Heart right ventricle (tissue), 16 donors: Measurements from ENCODE around the gene ASTE1. TPM values are rescaled to one million over a fixed set of nuclear protein-coding genes. Genes with fewer than 3 reads are reported as not detected.

ENCODE experiments used
- ATAC-seq, 8 donors: fragments of 200-7000 bp; cut with Tn5 transposase; one replicate each; pipeline ENCODE4 v1.9.1; 2020; ENCODE audit warnings: mild to moderate bottlenecking in 8 of 8, moderate library complexity in 8 of 8, moderate number of reproducible peaks in 1 of 8
- DNase-seq, 2 donors: peaks; one replicate each; pipeline ENCODE4 v3.0.0-alpha.2; 2020
- H3K27ac ChIP-seq, 10 donors: fragments of 200-600 bp; sonication (generic) in 2 of 10; one replicate each; pipeline versions ENCODE4 v1.5.0 to v1.8.0; 2020 to 2022; ENCODE audit warnings: mild to moderate bottlenecking in 3 of 10
- H3K27me3 ChIP-seq, 7 donors: fragments of 200-600 bp; one replicate each; pipeline ENCODE4 v1.8.0; 2021 to 2022; ENCODE audit warnings: mild to moderate bottlenecking in 2 of 7
- H3K36me3 ChIP-seq, 9 donors: fragments of 200-600 bp; sonication (generic) in 1 of 9; one replicate each; pipeline versions ENCODE4 v1.5.0 to v1.8.0; 2020 to 2022; ENCODE audit warnings: mild to moderate bottlenecking in 2 of 9
- H3K4me1 ChIP-seq, 9 donors: fragments of 200-600 bp; sonication (generic) in 1 of 9; one replicate each; pipeline versions ENCODE4 v1.5.0 to v1.8.0; 2020 to 2022; ENCODE audit warnings: mild to moderate bottlenecking in 4 of 9
- H3K4me3 ChIP-seq, 10 donors: fragments of 200-600 bp; sonication (generic) in 2 of 10; one replicate each; pipeline versions ENCODE4 v1.5.0 to v1.8.0; 2020 to 2022; ENCODE audit warnings: mild to moderate bottlenecking in 7 of 10, moderate library complexity in 2 of 10
- H3K9me3 ChIP-seq, 11 donors: fragments of 200-600 bp in 10 of 11; sonication (generic) in 2 of 11; one replicate each; pipeline versions ENCODE4 v1.5.0 to v1.8.0; 2013 to 2022; ENCODE audit warnings: mild to moderate bottlenecking in 2 of 11, control low read depth in 1 of 11, moderate library complexity in 1 of 11
- WGBS, 2 donors: extraction: QIAGEN DNeasy Blood & Tissue Kit; methylation state at CpG; one replicate each; pipeline ENCODE4 v1.1.7; 2013; ENCODE audit warnings: inconsistent platforms in 1 of 2; 5-methylcytosine and 5-hydroxymethylcytosine counted together
- intact Hi-C, 10 donors: fragments of 100-400 bp; cut with DNase I; formaldehyde crosslinking; loops; one replicate each; pipeline versions ENCODE4 v1.11.1 to v1.14.2; 2022
- polyA plus RNA-seq, 2 donors: library from polyadenylated mRNA; stranded (reverse); fragments of 200-250 nt; gene quantifications; one replicate each; pipeline ENCODE4 v1.2.3, GENCODE V29; 2013
- total RNA-seq, 10 donors: library from RNA; stranded (reverse); fragmentation: NEBNext Ultra II Directional in 3 of 10; extraction: Animal tissue kit (Norgen Biotek cat#: 25700) in 3 of 10; gene quantifications; one replicate each; pipeline versions ENCODE4 v1.2.1 to v1.2.4, GENCODE V29; 2021 to 2023
- TF ChIP-seq, protein P1 (sequence below), 9 donors: fragments of 200-600 bp; sonication (generic) in 2 of 9; IDR thresholded peaks; one replicate each; pipeline versions ENCODE4 v1.5.0 to v1.8.0; 2021 to 2022; ENCODE audit warnings: antibody characterized with exemption in 9 of 9, mild to moderate bottlenecking in 5 of 9, moderate library complexity in 1 of 9
- donor health status: Arrhythmogenic right ventricular cardiomyopathy.
- donor health status: ischemic (EF 13 %, LVEDD 7.1; RV severe dilation, severe dysfunction).
- donor health status: healthy with polysubstance abuse.
- donor health status: DM: no; HTN: yes; CAD: no.
- donor health status: DM: no; HTN: no; CAD: no.
- donor health status: ischemic (EF 25% LVEDD 6.9; RV normal size, moderate dysfunction).
- donor health status: ischemic (EF 25% LVEDD 5.7; RV mildly dilated, moderate dysfunction).
- donor health status: healthy.
- donor health status: DM: yes; HTN: yes; CAD: no.
- donor health status: Ischemic cardiomyopathy.
- donor health status: ischemic (EF 35%, LVEDD 5.7; RV mildly dilated, moderate dysfunction).
- donor health status: nonischemic (EF 11% LVEDD 7.7; RV severe dilation, severe dysfunction).
- donor health status: DM: yes; HTN: yes; CAD: no.
- donor health status: PGD.
- donor health status: ischemic (EF 29% LVEDD 5.4; RV normal size, mild dysfunction).
- donor health status: nonischemic (EF 23%, LVEDD 6.1; RV moderate dilation, normal function).

ASTE1 gene
- total and polyA plus RNA-seq, 12 donors = 1.5 to 4.5 (median 3.2) TPM

DNA sequence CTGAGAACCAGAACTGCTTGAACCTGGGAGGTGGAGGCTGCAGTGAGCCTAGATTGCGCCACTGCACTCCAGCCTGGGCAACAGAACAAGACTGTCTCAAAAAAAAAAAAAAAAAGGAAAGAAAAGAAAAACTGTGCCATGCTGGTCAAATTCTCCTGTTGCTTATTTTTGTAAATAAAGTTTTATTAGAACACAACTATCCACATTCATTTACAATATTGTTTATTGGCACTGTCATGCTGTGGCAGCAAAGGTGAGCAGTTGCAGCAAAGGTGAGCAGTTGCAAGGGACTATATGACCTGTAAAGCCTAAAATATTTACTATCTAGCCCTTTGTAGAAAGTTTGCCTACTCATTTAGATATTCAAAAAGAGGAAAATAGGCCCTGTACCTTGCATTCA, 18.3 kb downstream of the ASTE1 start:
- 96 to 100% methylated on average over 1 of the region's 1 CpG for WGBS, 2 donors
- H3K36me3 ChIP-seq = peaks cover 0 to 94% (median 9%) of the 10 kb centered on the region in 9 donors
- peaks cover 0 to 9% (median 0%) of the 10 kb centered on the region in 9 donors for H3K4me1 ChIP-seq
- intact Hi-C loops = no loop called here
- H3K27me3 ChIP-seq = no peaks in the 10 kb centered on the region
- no peak overlapping the region for H3K27ac ChIP-seq
- DNase-seq (no peak), ATAC-seq (no peak)
- H3K9me3 ChIP-seq = no peaks in the 10 kb centered on the region
- TF ChIP-seq, protein P1, sequence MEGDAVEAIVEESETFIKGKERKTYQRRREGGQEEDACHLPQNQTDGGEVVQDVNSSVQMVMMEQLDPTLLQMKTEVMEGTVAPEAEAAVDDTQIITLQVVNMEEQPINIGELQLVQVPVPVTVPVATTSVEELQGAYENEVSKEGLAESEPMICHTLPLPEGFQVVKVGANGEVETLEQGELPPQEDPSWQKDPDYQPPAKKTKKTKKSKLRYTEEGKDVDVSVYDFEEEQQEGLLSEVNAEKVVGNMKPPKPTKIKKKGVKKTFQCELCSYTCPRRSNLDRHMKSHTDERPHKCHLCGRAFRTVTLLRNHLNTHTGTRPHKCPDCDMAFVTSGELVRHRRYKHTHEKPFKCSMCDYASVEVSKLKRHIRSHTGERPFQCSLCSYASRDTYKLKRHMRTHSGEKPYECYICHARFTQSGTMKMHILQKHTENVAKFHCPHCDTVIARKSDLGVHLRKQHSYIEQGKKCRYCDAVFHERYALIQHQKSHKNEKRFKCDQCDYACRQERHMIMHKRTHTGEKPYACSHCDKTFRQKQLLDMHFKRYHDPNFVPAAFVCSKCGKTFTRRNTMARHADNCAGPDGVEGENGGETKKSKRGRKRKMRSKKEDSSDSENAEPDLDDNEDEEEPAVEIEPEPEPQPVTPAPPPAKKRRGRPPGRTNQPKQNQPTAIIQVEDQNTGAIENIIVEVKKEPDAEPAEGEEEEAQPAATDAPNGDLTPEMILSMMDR (IDR thresholded peaks at IDR 0.05) = no peak
- no peak overlapping the region for H3K4me3 ChIP-seq

DNA sequence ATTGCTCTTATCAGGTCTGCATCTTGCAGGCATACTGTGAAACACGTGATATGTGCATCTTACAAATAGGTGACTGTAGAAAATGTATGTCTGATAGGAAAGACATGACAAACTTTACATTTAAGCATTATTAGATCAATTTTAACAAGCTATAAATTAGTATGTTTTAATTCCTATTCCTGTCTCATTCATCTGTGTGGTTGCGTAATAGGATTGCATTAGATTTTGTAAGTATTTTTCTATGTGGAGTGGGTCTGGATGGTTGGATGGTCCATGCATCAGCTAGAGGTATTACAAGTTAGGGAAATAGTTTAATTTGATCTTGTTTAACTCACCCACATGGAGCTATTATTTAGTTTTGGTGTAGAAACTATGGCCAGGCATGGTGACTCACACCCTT, 18.8 kb downstream of the ASTE1 start:
- Histone ChIP-seq H3K27ac (no peak overlapping the region), H3K9me3 (no peaks in the 10 kb centered on the region), H3K4me1 (peaks cover 0 to 4% (median 0%) of the 10 kb centered on the region in 9 donors), H3K27me3 (no peaks in the 10 kb centered on the region), H3K36me3 (peaks cover 0 to 94% (median 9%) of the 10 kb centered on the region in 9 donors), H3K4me3 (no peak overlapping the region)
- TF ChIP-seq, protein P1 (IDR thresholded peaks at IDR 0.05) = no peak
- no peak for ATAC-seq
- intact Hi-C loops = no loop called here
- 99 to 100% methylated on average over 2 of the region's 2 CpGs for WGBS, 2 donors
- DNase-seq = no peak

DNA sequence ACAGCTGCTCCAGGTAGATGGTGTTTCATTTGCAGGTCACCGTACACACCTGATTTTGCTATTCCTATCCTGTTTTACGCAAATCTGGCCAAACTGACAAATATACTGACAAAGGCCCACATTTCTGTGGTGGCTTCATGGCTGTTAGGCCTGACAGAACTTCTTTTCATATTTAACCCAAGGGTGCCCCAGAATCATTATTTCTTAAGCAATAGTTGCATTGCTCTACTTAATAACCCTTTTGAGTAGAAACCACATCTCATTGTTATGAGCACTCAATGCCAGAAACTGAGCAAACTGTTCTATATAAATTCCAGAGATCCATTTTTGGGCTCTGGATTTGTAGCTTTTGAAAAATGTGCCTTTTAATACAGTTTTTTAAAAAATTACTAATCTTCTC, 19.4 kb downstream of the ASTE1 start:
- H3K4me3 ChIP-seq = no peak overlapping the region
- intact Hi-C loops = no loop called here
- DNase-seq (no peak), ATAC-seq (no peak)
- peaks cover 0 to 94% (median 9%) of the 10 kb centered on the region in 9 donors for H3K36me3 ChIP-seq
- no peak overlapping the region for H3K27ac ChIP-seq
- TF ChIP-seq, protein P1 (IDR thresholded peaks at IDR 0.05) = no peak
- H3K27me3 ChIP-seq = no peaks in the 10 kb centered on the region
- no peaks in the 10 kb centered on the region for H3K4me1 ChIP-seq
- no peaks in the 10 kb centered on the region for H3K9me3 ChIP-seq
- WGBS, 2 donors = 96 to 97% methylated on average over 2 of the region's 2 CpGs

DNA sequence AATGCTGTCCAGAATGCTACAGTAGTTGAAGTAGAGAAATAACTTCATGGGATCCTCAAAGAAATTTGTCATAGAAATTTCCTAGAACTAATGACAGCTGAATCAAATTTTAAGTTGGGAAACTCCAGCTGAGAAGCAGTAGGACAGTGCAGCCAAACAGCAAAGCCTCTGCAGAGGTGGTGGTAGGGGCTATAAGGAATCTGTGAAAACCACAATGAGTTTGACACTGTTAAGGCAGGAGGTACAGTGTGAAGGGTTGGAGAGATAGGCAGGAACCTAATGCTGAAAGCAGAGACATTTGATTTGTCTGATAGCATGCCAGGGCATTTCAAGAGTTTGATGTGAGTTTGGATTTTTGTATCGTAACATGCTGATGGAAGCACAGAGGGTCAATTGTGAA, 22.0 kb downstream of the ASTE1 start:
- no peak overlapping the region for H3K4me3 ChIP-seq
- no peaks in the 10 kb centered on the region for H3K27me3 ChIP-seq
- DNase-seq (no peak), ATAC-seq (no peak)
- peaks cover 0 to 94% (median 6%) of the 10 kb centered on the region in 9 donors for H3K36me3 ChIP-seq
- 89 to 91% methylated on average over 1 of the region's 1 CpG for WGBS, 2 donors
- no peak overlapping the region for H3K27ac ChIP-seq
- H3K4me1 ChIP-seq = no peaks in the 10 kb centered on the region
- H3K9me3 ChIP-seq = no peaks in the 10 kb centered on the region
- intact Hi-C loops = no loop called here
- TF ChIP-seq, protein P1 (IDR thresholded peaks at IDR 0.05) = no peak
